Activated gamma-delta T cell treated with anti-CD3 and anti-CD28 coated beads, Interleukin-2, amount 50 U/mL, for 16 hours (primary cell): Measurements from ENCODE around the gene ZMIZ1.

Experiments
- DNase-seq: peaks from one replicate; pipeline ENCODE4 v3.0.0-alpha.2; 2020; ENCODE audit warnings: low read depth

ZMIZ1 gene

GRCh38 chr10:79248341-79249185 lies 179.8 kb downstream of the ZMIZ1 start:
- no peak for DNase-seq

- DNase-seq: no peak
Measured at GRCh38 chr10:79249186-79250121, 180.7 kb downstream of the ZMIZ1 start.

GRCh38 chr10:79250259-79250658 lies 181.5 kb downstream of the ZMIZ1 start:
- DNase-seq: no peak

GRCh38 chr10:79252450-79252849 lies 183.7 kb downstream of the ZMIZ1 start:
- no peak for DNase-seq

DNA sequence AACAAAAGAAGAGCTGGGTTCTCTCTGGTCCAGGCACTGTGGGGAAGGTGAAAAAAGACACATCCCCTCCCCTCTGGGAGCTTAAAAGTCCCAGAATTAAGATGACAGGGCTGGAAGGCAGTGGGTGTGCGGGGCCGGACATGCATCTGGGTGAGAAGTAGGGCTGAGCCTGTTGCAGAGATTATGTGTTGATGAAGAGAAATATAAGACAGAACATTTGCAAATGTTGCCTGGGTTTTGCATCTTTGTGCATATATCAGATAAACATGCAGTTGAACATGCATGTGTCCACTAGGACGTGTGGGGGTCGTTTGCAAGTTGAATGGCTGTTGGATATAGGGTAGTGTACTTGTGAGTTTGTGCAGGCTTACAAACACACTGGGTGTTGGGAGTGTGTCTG lies 184.2 kb downstream of the ZMIZ1 start:
- DNase-seq: no peak

DNA sequence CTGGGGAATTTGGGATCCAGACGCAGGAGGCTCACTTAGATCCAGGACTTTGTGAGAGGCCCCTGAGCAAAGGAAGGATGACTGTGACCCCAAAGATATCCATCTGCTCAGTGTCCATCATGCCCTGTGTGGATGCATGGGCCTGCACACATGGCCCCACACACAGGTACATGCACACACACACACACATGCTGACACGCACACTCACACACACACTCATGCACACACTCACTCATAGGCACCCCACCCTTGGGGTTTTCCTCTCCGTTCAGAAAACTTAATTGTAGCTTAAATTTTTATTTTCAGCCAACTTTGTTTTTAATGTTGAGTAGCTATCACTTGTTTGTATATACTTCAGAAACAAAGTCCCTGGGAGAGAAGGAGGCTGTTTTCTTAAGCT lies 184.9 kb downstream of the ZMIZ1 start:
- DNase-seq: no peak

DNA sequence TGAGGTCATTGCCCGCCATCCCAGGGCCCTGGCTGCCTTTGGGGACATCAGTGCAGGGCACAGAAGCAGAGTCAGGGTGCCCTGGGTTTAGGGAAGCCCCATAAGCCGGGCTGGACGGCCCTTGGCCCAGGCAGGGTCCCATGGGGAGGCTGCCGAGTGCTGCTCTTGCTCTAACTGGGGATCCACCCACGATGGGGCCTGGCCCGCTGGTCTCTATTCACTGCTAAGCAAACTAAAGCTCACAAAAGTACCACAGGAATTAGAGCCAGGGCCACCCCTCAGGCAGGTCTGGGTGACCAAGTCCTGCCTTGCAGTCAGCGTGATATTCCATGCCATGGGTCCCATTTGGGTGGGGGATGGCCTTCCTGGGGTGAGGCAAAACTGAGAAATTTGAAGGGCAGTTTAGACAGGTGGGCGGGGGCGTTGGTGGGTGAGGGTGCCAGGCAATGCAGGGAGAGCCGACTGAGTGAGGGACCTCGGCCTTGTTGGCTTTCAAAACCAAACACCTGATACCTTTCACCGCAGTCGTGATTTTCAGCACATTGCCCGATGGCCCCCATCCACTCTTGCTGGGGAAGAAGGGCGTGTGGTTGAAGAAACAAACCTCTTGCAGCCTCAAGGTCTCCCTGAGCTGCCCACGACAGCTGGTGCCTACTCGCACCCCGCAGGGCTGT lies 185.7 kb downstream of the ZMIZ1 start:
- DNase-seq: no peak

GRCh38 chr10:79255007-79255507 lies 186.3 kb downstream of the ZMIZ1 start:
- DNase-seq: no peak

GRCh38 chr10:79256264-79256806 lies 187.6 kb downstream of the ZMIZ1 start:
- no peak for DNase-seq

DNA sequence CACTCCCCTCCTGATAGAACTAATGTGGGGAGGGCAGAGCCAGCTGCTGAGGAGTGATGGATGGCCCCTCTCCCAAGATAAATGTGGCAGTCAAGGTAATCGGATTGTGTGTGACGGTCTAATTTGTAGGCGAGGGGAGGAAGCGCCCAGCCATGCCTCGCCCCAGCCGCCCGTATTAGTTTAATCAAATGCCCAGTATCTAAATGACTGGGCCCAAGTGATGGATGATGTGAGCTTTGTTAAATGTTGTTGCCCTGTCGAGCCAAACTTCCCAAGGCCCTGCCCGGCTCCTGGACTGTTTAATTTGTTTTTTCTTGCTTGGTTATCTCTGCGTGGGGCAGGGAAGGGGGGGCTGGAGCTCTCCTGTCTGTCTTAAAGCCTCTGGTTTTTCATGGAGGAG lies 190.1 kb downstream of the ZMIZ1 start:
- DNase-seq: no peak

- DNase-seq: no peak
Measured at GRCh38 chr10:79259834-79260233, 191.1 kb downstream of the ZMIZ1 start.

DNA sequence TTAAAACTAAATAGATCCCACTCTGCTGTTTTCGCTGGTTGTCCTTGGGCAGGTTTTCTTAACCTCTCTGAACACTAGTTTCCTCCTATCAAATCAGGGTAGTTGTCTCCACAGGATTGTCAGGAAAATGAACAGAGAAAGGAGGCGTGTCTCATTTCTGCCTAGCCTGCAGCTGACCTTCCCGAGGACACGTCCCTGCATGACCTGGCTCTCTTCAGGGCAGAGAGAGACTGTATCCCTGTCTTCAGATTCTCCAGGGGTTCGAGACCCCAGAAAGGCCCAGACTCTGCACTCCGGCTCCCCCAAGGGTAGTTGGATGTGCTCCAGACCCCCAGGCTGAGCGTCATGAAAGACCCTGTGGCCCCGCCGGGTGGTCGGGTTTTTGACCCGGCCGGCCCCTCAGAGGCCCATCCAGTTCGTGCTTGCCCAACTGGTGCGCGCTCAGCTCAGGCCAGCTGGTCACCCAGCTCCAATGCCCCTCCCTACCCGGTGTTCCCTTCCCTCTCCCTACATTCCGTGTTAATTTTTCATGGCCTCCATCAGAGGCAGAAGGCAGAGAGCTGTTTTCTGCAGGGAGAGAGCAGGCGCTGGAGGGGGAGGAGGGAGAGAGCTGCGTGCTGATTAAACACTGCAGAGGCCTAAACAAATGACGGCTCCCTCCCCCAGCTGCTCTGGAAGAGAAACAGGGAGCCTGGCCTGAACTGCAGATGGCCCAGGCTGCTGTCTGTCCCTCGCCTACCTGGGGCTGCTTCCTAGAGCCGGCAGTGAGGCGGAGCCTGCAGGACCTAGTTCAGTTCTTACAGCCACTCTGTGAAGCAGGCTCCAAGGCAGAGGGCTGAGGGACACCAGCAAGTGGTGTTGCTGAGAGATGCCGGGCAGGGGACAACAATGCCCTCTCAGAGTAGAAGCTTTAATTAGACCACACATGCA lies 192.3 kb downstream of the ZMIZ1 start:
- DNase-seq: no peak

DNA sequence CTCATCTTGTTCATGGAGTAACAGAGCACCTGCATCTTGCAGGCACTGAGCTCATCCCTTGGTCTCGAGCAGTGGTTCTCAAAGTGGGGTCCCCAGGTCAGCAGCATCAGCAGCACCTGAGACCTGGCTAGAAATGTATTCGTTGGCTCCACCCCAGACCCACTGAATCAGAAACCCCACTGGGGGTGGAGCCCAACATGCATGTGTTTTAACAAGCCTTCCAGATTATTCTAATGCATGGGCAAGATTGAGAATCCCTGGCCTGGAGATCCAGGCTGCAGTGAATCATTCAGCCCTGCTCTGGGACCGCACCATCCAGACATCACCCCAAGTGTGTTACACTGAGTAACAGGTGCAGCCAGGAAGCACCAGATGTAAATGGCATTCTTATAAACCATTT lies 193.4 kb downstream of the ZMIZ1 start:
- DNase-seq: no peak

GRCh38 chr10:79262959-79263746 lies 194.4 kb downstream of the ZMIZ1 start:
- DNase-seq: no peak

DNA sequence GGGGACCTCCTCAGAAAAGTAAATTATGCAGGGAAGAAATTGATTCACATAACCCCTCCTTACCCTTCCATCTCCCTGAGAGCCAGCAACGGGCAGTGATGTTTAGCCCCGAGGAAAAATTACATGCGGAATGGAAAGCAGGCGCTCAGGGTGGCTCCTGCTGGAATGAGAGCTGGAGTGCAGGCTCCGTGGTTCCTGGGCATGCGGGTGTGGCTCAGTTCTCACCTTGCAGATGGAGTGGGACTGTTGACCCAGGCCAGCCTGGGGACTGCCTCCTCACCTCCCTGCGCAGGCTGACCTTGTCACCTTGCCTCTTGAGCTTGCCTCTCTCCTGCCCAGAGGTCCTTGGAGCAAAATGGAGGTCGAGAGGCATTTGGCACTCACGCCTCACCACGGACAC lies 195.2 kb downstream of the ZMIZ1 start:
- DNase-seq: no peak

DNA sequence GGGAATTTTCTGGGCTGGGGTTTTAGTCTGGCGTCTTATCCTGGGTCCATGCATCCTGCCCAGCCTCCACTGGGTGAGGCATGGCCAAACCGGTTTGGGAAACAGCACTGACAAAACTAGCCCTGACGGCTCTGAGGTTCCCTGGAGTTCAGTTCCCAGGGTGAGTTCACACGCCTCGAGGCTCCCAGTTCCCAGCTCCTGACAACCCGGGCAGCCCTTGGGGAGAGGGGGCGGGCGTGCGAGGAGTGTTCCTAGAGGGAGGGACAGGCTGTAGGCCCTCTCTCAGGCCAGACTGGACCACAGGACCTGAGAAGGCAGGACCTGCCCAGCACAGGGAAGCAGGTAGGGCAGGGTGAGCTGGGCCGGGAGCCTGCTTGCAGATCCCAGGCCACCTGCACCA lies 196.2 kb downstream of the ZMIZ1 start:
- DNase-seq: no peak

GRCh38 chr10:79266084-79266483 lies 197.3 kb downstream of the ZMIZ1 start:
- no peak for DNase-seq

DNA sequence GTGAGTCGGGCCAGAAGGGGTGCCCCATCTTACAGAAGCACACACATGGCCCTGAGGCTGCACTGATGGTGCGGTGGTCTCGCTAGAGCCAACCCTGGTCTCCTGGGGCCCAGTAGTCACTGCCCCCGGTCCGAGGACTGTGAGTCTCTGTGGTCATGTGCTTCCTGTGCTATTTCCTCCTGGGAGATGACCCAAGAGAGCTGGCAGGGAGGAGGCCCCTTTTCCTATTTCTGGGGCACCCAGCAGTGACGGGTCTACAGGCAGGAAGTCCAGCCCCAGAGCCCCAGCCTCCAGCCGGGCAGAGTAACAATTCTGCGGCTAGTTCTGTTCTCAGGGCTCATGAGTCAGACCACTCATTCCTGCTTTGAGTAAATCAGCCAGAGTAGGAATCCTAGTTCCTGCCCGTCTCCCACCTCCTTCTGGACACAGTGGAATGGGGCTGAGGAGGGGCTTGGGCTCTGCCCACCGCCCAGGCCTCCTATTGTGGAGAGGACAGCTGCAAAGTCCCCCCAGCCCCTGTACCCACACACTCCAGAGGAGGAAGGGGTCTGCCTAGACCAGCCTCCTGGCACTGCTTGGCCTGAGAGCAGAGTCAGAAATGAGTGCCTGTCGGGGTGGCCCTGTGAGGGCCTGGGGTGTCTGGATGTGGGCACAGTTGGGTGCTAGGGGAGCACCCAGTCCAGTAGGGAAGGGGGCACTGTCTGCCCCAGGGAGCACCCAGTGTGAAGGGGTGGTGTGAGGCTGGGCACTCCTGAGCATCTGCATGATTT lies 198.0 kb downstream of the ZMIZ1 start:
- no peak for DNase-seq

- DNase-seq: no peak
Measured at GRCh38 chr10:79267499-79267898, 198.7 kb downstream of the ZMIZ1 start.
